SK-N-MC (cell line): ENCODE measurements around the gene ANKS6.

Source experiments
- DNase-seq: peaks from one replicate; pipeline ENCODE4 v3.0.0-alpha.2; 2011; ENCODE audit warnings: low read depth, low spot score
- H3K27ac ChIP-seq: fragments of 200-600 bp; sonication (generic); 2 replicates; pipeline ENCODE4 v1.5.1; 2016; ENCODE audit warnings: mixed run types
- H3K36me3 ChIP-seq: fragments of 200-600 bp; sonication (generic); 2 replicates; pipeline ENCODE4 v1.6.1; 2017; ENCODE audit warnings: antibody characterized with exemption, low read length, mixed read lengths; ENCODE audit not compliant: insufficient read depth
- H3K4me3 ChIP-seq: fragments of 200-600 bp; sonication (generic); 2 replicates; pipeline ENCODE4 v1.5.1; 2016
- H3K9ac ChIP-seq: fragments of 200-600 bp; sonication (generic); 2 replicates; pipeline ENCODE4 v1.8.0; 2017; ENCODE audit warnings: mixed run types, mixed read lengths; ENCODE audit not compliant: insufficient read length
- H3K9me3 ChIP-seq: fragments of 200-600 bp; sonication (generic); 2 replicates; pipeline ENCODE4 v1.6.1; 2017; ENCODE audit warnings: low read depth, mild to moderate bottlenecking, antibody characterized with exemption, low read length, moderate library complexity, mixed read lengths
- EZH2 ChIP-seq: fragments of 200-600 bp; sonication (generic); IDR thresholded peaks from one replicate; pipeline ENCODE4 v1.6.1; 2017; ENCODE audit warnings: antibody characterized with exemption
- FOXP2 ChIP-seq: optimal IDR thresholded peaks from 2 replicates; pipeline ENCODE3; 2011; ENCODE audit warnings: mild to moderate bottlenecking, moderate library complexity; ENCODE audit not compliant: insufficient read depth; ENCODE audit errors: extremely low read length, control extremely low read depth
- POLR2AphosphoS5 ChIP-seq: IDR thresholded peaks from 2 replicates; pipeline ENCODE4 v1.6.1; 2012; ENCODE audit warnings: mild to moderate bottlenecking, low read depth, low read length, borderline replicate concordance

The ANKS6 gene

GRCh38 chr9:98780059-98780749, 16.2 kb downstream of the ANKS6 start:
- Histone ChIP-seq H3K9ac (no peak overlapping the region), H3K9me3 (no peaks in the 10 kb centered on the region), H3K36me3 (no peaks in the 10 kb centered on the region), H3K4me3 (no peak overlapping the region), H3K27ac (no peak overlapping the region)
- TF ChIP-seq POLR2AphosphoS5 (no peak), FOXP2 (no peak), EZH2 (no peak)
- DNase-seq: no peak

DNA sequence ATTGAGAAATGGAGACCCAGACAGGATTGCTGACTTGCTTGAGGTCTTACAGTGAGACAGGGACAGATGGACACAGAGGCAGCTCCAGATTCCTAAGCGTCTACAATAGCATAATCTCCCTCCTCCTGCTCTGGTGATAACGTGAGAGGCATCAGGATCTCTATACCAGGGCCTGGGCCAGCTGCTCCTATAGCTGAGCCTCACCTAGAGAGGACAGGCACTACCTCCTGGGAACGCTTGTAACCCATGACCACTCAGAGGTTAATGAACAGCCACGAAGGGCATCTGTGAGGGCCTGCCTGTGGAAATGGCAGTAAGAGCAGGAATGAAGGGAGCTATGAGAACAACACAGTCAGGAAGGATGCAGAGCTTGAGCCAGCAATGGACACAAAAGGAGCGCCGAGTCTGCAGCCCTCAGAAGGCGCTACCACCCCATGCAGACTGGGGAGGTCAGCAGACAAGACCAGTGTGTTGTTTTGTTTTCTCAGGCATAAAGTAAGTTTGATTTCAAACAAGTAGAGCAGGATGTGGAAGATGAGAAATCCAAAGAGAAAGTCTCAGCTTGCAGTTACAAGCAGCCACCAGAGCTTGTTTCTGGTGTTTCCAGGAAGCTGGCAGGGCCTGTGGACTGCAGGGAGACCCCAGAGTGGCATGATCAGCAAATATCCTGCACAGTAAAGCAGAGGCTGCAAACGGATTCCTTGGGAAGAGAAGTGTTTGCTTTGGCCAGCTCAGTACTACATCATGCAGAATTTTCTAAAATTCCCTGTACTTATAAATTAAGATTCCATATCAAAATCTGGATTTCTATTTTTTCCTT, 17.4 kb downstream of the ANKS6 start:
- DNase-seq: no peak
- Histone ChIP-seq H3K27ac (no peak overlapping the region), H3K9ac (no peak overlapping the region), H3K4me3 (no peak overlapping the region), H3K36me3 (no peaks in the 10 kb centered on the region), H3K9me3 (no peaks in the 10 kb centered on the region)
- TF ChIP-seq POLR2AphosphoS5 (no peak), FOXP2 (no peak), EZH2 (no peak)

DNA sequence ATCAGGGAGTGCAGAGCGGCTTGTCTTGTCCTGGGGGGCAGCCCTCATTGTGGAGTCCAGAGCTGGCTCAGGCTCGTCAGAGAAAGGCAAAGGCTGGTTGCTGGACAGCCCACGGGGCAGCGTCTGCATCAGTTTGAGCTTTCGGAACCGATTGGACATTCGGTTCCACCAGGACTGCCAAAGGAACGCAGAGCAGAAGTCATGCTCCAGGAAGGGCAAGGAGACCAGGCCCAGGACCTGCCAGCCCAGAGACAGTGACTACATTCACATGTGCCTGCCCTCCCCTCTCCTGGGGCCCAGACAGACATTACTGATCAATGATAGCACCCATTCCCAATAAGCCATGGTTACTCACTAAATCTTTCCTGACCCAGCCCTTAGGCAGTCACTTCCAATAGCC, 18.1 kb downstream of the ANKS6 start:
- H3K27ac ChIP-seq: no peak overlapping the region
- peaks cover 3% of the 10 kb centered on the region; the same call in 1 of the 2 replicates for H3K36me3 ChIP-seq
- no peak overlapping the region for H3K9ac ChIP-seq
- H3K4me3 ChIP-seq: no peak overlapping the region
- TF ChIP-seq EZH2: no peak
- no peak for TF ChIP-seq POLR2AphosphoS5
- TF ChIP-seq FOXP2: no peak
- DNase-seq: no peak
- no peaks in the 10 kb centered on the region for H3K9me3 ChIP-seq

DNA sequence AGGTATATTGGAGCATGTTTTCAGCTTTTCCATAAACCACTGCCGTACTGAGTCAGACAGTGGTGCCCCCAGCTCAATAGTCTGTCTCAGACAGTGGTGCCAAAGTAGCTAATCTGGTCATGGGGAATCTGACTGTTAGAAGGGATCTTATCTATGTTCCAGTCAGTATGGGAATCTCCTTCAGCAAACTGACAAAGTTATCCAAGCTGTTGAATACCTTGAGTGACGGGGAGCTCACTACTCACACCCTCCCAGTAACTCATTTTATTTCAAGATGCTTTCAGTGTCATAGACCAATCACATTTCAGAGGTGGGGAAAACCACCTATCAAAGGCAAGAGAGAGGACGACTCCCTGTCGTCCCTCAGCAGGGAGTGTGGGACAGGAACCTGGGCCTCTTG, 18.7 kb downstream of the ANKS6 start:
- Histone ChIP-seq H3K36me3 (peaks cover 9% of the 10 kb centered on the region; the same call in 1 of the 2 replicates), H3K27ac (no peak overlapping the region), H3K9me3 (no peaks in the 10 kb centered on the region), H3K4me3 (no peak overlapping the region), H3K9ac (no peak overlapping the region)
- no peak for TF ChIP-seq FOXP2
- TF ChIP-seq EZH2: no peak
- TF ChIP-seq POLR2AphosphoS5: no peak
- DNase-seq: no peak

DNA sequence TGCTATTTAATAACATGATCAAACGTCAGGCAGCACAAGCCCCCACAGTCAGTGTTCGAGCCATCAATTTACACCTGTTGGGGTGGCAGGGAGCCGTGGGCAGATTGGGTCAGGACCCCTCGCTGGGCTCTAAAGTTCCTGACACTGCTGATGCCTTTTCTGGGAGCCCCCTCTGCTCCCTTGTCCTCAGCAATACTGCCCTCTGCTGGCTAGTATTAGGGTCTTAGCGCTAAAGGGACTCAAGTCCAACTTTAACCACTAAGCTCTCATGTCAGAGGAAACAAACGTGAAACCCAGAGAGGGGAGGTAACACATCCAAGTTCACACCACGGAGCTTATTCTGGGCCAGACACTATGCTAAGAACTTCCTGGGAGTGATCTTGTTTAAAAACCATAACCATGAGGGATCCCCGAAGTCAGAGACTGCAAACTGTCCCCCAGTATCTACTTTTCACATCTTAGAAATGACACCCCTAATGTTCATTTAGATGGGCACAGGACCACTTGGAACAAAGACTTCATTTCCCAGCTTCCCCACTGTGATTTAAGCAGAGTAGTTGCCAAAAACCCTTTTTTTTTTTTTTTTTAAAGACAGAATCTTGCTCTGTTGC, 20.4 kb downstream of the ANKS6 start:
- Histone ChIP-seq H3K9me3 (no peaks in the 10 kb centered on the region), H3K4me3 (no peak overlapping the region), H3K36me3 (peaks cover 20% of the 10 kb centered on the region; the same call in 1 of the 2 replicates), H3K27ac (no peak overlapping the region), H3K9ac (no peak overlapping the region)
- TF ChIP-seq EZH2 (no peak), POLR2AphosphoS5 (no peak), FOXP2 (no peak)
- DNase-seq: peak; percentile 30

DNA sequence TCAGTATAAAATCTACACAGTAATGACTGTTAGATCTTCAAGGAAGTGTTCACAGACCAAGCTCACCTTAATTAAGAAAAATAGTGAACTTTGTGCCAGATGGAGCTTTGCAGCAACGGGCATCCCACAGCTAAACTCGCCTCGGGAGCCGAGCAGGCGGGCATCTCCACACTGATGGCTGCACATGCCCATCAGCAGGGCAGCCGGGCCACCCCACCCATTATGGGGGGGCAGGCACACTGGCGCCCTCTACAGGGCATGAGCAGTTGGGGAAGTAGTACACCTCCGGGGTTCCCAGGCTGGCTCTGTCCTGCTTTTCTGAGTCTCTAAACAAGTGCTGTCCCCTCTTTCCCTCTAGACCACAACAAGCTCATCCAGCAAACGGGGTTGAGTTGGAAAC, 21.6 kb downstream of the ANKS6 start:
- H3K36me3 ChIP-seq: peaks cover 30% of the 10 kb centered on the region; the same call in 1 of the 2 replicates
- no peak for DNase-seq

DNA sequence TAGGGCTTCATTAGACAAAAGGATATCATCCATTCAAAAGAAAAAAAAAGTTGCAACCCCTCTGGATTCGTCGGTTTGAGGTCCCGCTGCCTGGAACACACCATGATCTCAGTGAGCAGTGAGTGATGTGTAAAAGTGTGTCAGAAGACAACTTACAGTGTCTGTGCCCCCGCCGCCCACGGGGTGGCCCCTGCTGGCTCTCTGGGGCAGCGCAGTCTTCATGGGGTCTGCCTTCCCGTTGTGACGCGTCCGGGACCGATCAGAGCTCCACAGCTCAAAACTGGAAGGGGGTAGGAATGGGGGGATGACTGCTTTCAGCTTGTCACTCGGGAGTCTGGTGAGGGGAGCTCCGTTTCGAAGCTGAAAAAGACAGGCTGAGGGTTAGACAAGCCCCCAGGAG, 22.6 kb downstream of the ANKS6 start:
- TF ChIP-seq FOXP2 (no peak), POLR2AphosphoS5 (no peak), EZH2 (no peak)
- Histone ChIP-seq H3K27ac (no peak overlapping the region), H3K9me3 (no peaks in the 10 kb centered on the region), H3K9ac (no peak overlapping the region), H3K36me3 (peaks cover 30% of the 10 kb centered on the region; the same call in 1 of the 2 replicates), H3K4me3 (no peak overlapping the region)
- DNase-seq: no peak

More for the DNA sequence above, 21.6 kb downstream of the ANKS6 start:
- H3K9me3 ChIP-seq: no peaks in the 10 kb centered on the region
- H3K27ac ChIP-seq: no peak overlapping the region
- no peak overlapping the region for H3K4me3 ChIP-seq
- TF ChIP-seq FOXP2: no peak
- TF ChIP-seq POLR2AphosphoS5: no peak
- no peak for TF ChIP-seq EZH2
- no peak overlapping the region for H3K9ac ChIP-seq
